ENCODE results near the gene NXF1. TPM values are rescaled to one million over a fixed set of nuclear protein-coding genes. Genes with fewer than 3 reads are reported as not detected.

The NXF1 gene
- total and polyA plus RNA-seq, 2 of the 13 experiments (the other 11 are each of a cell fraction or from before 2014, with no cell fraction given): 30.4 to 30.9 TPM

DNA sequence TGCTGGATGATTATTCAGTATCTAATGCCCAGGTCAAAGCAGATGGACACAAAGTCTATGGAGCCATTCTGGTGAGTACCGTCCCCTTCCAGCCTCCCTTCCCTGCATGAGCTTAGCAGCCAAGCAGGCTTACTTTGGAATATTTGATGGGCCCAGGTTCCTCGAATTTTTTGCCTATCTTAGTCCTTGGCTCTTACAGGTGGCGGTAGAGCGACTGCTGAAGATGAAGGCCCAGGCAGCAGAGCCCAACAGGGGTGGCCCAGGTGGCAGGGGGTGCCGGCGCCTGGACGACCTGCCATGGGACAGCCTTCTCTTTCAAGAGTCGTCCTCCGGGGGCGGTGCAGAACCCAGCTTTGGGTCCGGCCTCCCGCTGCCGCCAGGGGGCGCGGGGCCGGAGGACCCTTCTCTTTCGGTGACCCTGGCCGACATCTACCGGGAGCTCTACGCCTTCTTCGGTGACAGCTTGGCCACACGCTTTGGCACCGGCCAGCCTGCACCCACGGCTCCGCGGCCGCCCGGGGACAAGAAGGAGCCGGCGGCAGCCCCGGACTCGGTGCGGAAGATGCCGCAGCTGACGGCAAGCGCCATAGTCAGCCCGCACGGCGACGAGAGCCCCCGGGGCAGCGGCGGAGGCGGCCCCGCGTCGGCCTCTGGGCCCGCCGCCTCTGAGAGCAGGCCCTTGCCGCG, 18.8 kb downstream of the NXF1 start (continued):
- TF ChIP-seq, protein P1, sequence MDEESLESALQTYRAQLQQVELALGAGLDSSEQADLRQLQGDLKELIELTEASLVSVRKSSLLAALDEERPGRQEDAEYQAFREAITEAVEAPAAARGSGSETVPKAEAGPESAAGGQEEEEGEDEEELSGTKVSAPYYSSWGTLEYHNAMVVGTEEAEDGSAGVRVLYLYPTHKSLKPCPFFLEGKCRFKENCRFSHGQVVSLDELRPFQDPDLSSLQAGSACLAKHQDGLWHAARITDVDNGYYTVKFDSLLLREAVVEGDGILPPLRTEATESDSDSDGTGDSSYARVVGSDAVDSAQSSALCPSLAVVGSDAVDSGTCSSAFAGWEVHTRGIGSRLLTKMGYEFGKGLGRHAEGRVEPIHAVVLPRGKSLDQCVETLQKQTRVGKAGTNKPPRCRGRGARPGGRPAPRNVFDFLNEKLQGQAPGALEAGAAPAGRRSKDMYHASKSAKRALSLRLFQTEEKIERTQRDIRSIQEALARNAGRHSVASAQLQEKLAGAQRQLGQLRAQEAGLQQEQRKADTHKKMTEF (CRISPR knock-in tag; IDR thresholded peaks at IDR 0.05): no peak
- no peak for TF ChIP-seq ZNF33A (CRISPR knock-in tag; IDR thresholded peaks at IDR 0.05; ENCODE audit: borderline replicate concordance)
- no peak for TF ChIP-seq MLLT10 (CRISPR knock-in tag; IDR thresholded peaks at IDR 0.05)
- no peak for TF ChIP-seq U2AF1 (optimal IDR thresholded peaks at IDR 0.05; ENCODE audit: low read depth, low read length)
- TF ChIP-seq, protein P2, sequence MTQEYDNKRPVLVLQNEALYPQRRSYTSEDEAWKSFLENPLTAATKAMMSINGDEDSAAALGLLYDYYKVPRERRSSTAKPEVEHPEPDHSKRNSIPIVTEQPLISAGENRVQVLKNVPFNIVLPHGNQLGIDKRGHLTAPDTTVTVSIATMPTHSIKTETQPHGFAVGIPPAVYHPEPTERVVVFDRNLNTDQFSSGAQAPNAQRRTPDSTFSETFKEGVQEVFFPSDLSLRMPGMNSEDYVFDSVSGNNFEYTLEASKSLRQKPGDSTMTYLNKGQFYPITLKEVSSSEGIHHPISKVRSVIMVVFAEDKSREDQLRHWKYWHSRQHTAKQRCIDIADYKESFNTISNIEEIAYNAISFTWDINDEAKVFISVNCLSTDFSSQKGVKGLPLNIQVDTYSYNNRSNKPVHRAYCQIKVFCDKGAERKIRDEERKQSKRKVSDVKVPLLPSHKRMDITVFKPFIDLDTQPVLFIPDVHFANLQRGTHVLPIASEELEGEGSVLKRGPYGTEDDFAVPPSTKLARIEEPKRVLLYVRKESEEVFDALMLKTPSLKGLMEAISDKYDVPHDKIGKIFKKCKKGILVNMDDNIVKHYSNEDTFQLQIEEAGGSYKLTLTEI (CRISPR knock-in tag; conservative IDR thresholded peaks at IDR 0.05): no peak
- TF ChIP-seq TBP (CRISPR knock-in tag; IDR thresholded peaks at IDR 0.05): no peak
- TF ChIP-seq, protein P3, sequence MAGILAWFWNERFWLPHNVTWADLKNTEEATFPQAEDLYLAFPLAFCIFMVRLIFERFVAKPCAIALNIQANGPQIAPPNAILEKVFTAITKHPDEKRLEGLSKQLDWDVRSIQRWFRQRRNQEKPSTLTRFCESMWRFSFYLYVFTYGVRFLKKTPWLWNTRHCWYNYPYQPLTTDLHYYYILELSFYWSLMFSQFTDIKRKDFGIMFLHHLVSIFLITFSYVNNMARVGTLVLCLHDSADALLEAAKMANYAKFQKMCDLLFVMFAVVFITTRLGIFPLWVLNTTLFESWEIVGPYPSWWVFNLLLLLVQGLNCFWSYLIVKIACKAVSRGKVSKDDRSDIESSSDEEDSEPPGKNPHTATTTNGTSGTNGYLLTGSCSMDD (CRISPR knock-in tag; IDR thresholded peaks at IDR 0.05): no peak
- TF ChIP-seq, protein P4, sequence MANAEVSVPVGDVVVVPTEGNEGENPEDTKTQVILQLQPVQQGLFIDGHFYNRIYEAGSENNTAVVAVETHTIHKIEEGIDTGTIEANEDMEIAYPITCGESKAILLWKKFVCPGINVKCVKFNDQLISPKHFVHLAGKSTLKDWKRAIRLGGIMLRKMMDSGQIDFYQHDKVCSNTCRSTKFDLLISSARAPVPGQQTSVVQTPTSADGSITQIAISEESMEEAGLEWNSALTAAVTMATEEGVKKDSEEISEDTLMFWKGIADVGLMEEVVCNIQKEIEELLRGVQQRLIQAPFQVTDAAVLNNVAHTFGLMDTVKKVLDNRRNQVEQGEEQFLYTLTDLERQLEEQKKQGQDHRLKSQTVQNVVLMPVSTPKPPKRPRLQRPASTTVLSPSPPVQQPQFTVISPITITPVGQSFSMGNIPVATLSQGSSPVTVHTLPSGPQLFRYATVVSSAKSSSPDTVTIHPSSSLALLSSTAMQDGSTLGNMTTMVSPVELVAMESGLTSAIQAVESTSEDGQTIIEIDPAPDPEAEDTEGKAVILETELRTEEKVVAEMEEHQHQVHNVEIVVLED (CRISPR knock-in tag; IDR thresholded peaks at IDR 0.05; ENCODE audit: borderline replicate concordance): no peak
- no peak for TF ChIP-seq KLF15 (CRISPR knock-in tag; IDR thresholded peaks at IDR 0.05; ENCODE audit: borderline replicate concordance)
- TF ChIP-seq, protein P5, sequence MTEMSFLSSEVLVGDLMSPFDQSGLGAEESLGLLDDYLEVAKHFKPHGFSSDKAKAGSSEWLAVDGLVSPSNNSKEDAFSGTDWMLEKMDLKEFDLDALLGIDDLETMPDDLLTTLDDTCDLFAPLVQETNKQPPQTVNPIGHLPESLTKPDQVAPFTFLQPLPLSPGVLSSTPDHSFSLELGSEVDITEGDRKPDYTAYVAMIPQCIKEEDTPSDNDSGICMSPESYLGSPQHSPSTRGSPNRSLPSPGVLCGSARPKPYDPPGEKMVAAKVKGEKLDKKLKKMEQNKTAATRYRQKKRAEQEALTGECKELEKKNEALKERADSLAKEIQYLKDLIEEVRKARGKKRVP (CRISPR knock-in tag; IDR thresholded peaks at IDR 0.05): no peak
- TF ChIP-seq MBD4 (IDR thresholded peaks at IDR 0.05; ENCODE audit: borderline replicate concordance, low read length): no peak
- no peak for TF ChIP-seq AGO2 (optimal IDR thresholded peaks at IDR 0.05; ENCODE audit: low read depth, low read length)
- TF ChIP-seq, protein P6, sequence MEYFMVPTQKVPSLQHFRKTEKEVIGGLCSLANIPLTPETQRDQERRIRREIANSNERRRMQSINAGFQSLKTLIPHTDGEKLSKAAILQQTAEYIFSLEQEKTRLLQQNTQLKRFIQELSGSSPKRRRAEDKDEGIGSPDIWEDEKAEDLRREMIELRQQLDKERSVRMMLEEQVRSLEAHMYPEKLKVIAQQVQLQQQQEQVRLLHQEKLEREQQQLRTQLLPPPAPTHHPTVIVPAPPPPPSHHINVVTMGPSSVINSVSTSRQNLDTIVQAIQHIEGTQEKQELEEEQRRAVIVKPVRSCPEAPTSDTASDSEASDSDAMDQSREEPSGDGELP (IDR thresholded peaks at IDR 0.05; ENCODE audit: borderline replicate concordance, low read depth): no peak
- no peak for TF ChIP-seq MTA1 (CRISPR knock-in tag; IDR thresholded peaks at IDR 0.05; ENCODE audit: borderline replicate concordance)
- TF ChIP-seq PCBP2 (optimal IDR thresholded peaks at IDR 0.05; ENCODE audit: low read depth, low read length, poor library complexity, severe bottlenecking): no peak
- TF ChIP-seq, protein P7, sequence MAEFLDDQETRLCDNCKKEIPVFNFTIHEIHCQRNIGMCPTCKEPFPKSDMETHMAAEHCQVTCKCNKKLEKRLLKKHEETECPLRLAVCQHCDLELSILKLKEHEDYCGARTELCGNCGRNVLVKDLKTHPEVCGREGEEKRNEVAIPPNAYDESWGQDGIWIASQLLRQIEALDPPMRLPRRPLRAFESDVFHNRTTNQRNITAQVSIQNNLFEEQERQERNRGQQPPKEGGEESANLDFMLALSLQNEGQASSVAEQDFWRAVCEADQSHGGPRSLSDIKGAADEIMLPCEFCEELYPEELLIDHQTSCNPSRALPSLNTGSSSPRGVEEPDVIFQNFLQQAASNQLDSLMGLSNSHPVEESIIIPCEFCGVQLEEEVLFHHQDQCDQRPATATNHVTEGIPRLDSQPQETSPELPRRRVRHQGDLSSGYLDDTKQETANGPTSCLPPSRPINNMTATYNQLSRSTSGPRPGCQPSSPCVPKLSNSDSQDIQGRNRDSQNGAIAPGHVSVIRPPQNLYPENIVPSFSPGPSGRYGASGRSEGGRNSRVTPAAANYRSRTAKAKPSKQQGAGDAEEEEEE (CRISPR knock-in tag; IDR thresholded peaks at IDR 0.05; ENCODE audit: borderline replicate concordance): no peak
- TF ChIP-seq MAFG (CRISPR knock-in tag; IDR thresholded peaks at IDR 0.05): no peak
- TF ChIP-seq ZEB1 (IDR thresholded peaks at IDR 0.05; ENCODE audit: insufficient replicate concordance, low read depth): no peak
